GM19455 (cell line): ENCODE results near the gene ALDH1A3.

Experiments
- ATAC-seq: cut with Tn5 transposase; IDR thresholded peaks from one replicate; pipeline ENCODE4 v1.9.1; 2021; ENCODE audit not compliant: unreplicated experiment

The ALDH1A3 gene

GRCh38 chr15:100947760-100948429, 68.3 kb downstream of the ALDH1A3 start:
- ATAC-seq, result no peak

GRCh38 chr15:100948430-100948762, 68.8 kb downstream of the ALDH1A3 start:
- ATAC-seq, result no peak

- ATAC-seq, result no peak
These were observed 70.1 kb downstream of the ALDH1A3 start for GRCh38 chr15:100949691-100950090.

GRCh38 chr15:100951965-100952364, 72.3 kb downstream of the ALDH1A3 start:
- ATAC-seq, result no peak

GRCh38 chr15:100952566-100952965, 72.9 kb downstream of the ALDH1A3 start:
- ATAC-seq, result no peak

GRCh38 chr15:100958326-100959065, 78.9 kb downstream of the ALDH1A3 start:
- ATAC-seq, result no peak

- no peak for ATAC-seq
These were observed 79.7 kb downstream of the ALDH1A3 start for GRCh38 chr15:100959066-100960050.
